ENCODE results near the gene MYO3B.

GRCh38 chr2:170420961-170421687 lies 243.2 kb downstream of the MYO3B start:
- TF ChIP-seq RCOR1 (IDR thresholded peaks at IDR 0.05; ENCODE audit: low read depth, low read length) (no peak), ELK1 (IDR thresholded peaks at IDR 0.05; ENCODE audit: low read depth, low read length) (no peak), ZC3H11A (IDR thresholded peaks at IDR 0.05) (no peak), BHLHE40 (IDR thresholded peaks at IDR 0.05; ENCODE audit: low read depth, low read length) (no peak), CTCF (IDR thresholded peaks at IDR 0.05) (no peak), POLR2A (IDR thresholded peaks at IDR 0.05; ENCODE audit: low read length) (no peak), RAD21 (conservative IDR thresholded peaks at IDR 0.05 in 1 of 2, IDR thresholded peaks at IDR 0.05 in 1 of 2) (no peak), EHF (CRISPR knock-in tag; IDR thresholded peaks at IDR 0.05) (no peak), MAX (IDR thresholded peaks at IDR 0.05) (no peak), EP300 (IDR thresholded peaks at IDR 0.05) (no peak), SREBF2 (IDR thresholded peaks at IDR 0.05) (no peak), JUN (IDR thresholded peaks at IDR 0.05) (no peak), ZSCAN20 (CRISPR knock-in tag; IDR thresholded peaks at IDR 0.05) (no peak), RARB (CRISPR knock-in tag; IDR thresholded peaks at IDR 0.05) (no peak)
